IMR-90 (cell line): Measurements from ENCODE around the gene KDF1. TPM values are rescaled to one million over a fixed set of nuclear protein-coding genes. Genes with fewer than 3 reads are reported as not detected.
A peak's percentile ranks its signal among the peaks of the same experiment; 100 is the strongest.

Experiments used
- ATAC-seq: fragments of 200-7000 bp; cut with Tn5 transposase; 2 replicates; pipeline ENCODE4 v1.9.1; 2020; ENCODE audit warnings: low read depth, mild to moderate bottlenecking, moderate library complexity
- BruUV-seq: library from RNA; stranded (reverse); fragments of 400-500 nt; replicated peaks from 2 replicates; lab custom pipeline; 2021; lab: Mats Ljungman, UMichigan
- CTCF ChIA-PET: fragments of 300-600 bp; formaldehyde crosslinking; extraction: SDS; loops from one replicate; lab custom pipeline; 2021; ENCODE audit warnings: antibody characterized with exemption; lab: Yijun Ruan, JAX
- POLR2A ChIA-PET: fragments of 300-600 bp; sonication (Branson Sonifier 250); formaldehyde crosslinking; loops from one replicate; lab custom pipeline; 2022; ENCODE audit warnings: antibody characterized with exemption; ENCODE audit not compliant: unreplicated experiment; lab: Charles Lee
- DNase-seq: peaks from one replicate; pipeline ENCODE4 v3.0.0; 2013
- H2AFZ ChIP-seq: replicated peaks from 2 replicates; pipeline ENCODE3; 2013; ENCODE audit warnings: low read length, mild to moderate bottlenecking; ENCODE audit not compliant: poor library complexity
- H2AK5ac ChIP-seq: 2 replicates; pipeline ENCODE4 v1.6.1; 2013; ENCODE audit warnings: low read depth, low read length, inconsistent platforms
- H2AK9ac ChIP-seq: replicated peaks from 2 replicates; pipeline ENCODE3; 2013; ENCODE audit warnings: mild to moderate bottlenecking, low read depth, low read length, moderate library complexity; ENCODE audit not compliant: poor library complexity
- H2BK120ac ChIP-seq: 2 replicates; pipeline ENCODE4 v1.6.1; 2013; ENCODE audit warnings: low read depth, low read length, inconsistent platforms
- H2BK15ac ChIP-seq: 3 replicates; pipeline ENCODE4 v1.6.1; 2013; ENCODE audit warnings: low read depth, low read length, inconsistent platforms
- H2BK20ac ChIP-seq: 2 replicates; pipeline ENCODE4 v1.6.1; 2013; ENCODE audit warnings: low read depth, mild to moderate bottlenecking, inconsistent platforms, low read length, moderate library complexity
- H2BK5ac ChIP-seq: 2 replicates; pipeline ENCODE4 v1.6.1; 2013; ENCODE audit warnings: mild to moderate bottlenecking, low read depth, low read length, inconsistent platforms; ENCODE audit not compliant: poor library complexity, severe bottlenecking
- H3K14ac ChIP-seq: replicated peaks from 2 replicates; pipeline ENCODE4 v1.6.1; 2013; ENCODE audit warnings: low read depth, low read length, inconsistent platforms
- H3K18ac ChIP-seq: 2 replicates; pipeline ENCODE4 v1.6.1; 2013; ENCODE audit warnings: low read depth, low read length, control low read depth
- H3K23ac ChIP-seq: 2 replicates; pipeline ENCODE4 v1.6.1; 2013; ENCODE audit warnings: low read depth, low read length, inconsistent platforms
- H3K27ac ChIP-seq: 2 replicates; pipeline ENCODE4 v1.5.1; 2013; ENCODE audit warnings: mild to moderate bottlenecking, control low read depth, low read length; ENCODE audit not compliant: insufficient read depth
- H3K27me3 ChIP-seq: 2 replicates; pipeline ENCODE4 v1.6.1; 2013; ENCODE audit warnings: low read length; ENCODE audit not compliant: control insufficient read depth, insufficient read depth
- H3K36me3 ChIP-seq: 2 replicates; pipeline ENCODE4 v1.6.1; 2013; ENCODE audit warnings: low read length, mixed read lengths; ENCODE audit not compliant: control insufficient read depth, insufficient read depth
- H3K4ac ChIP-seq: 2 replicates; pipeline ENCODE4 v1.6.1; 2013; ENCODE audit warnings: low read depth, low read length, inconsistent platforms
- H3K4me1 ChIP-seq: 2 replicates; pipeline ENCODE4 v1.6.1; 2013; ENCODE audit warnings: low read length, mixed read lengths; ENCODE audit not compliant: control insufficient read depth, insufficient read depth
- H3K4me2 ChIP-seq: 2 replicates; pipeline ENCODE4 v1.6.1; 2013; ENCODE audit warnings: low read depth, mild to moderate bottlenecking, control low read depth, low read length, moderate library complexity
- H3K4me3 ChIP-seq: 2 replicates; pipeline ENCODE4 v1.5.1; 2013; ENCODE audit warnings: low read depth, mild to moderate bottlenecking, control low read depth, low read length, moderate library complexity; ENCODE audit not compliant: insufficient read depth
- H3K56ac ChIP-seq: 2 replicates; pipeline ENCODE4 v1.6.1; 2013; ENCODE audit warnings: low read length, inconsistent platforms; ENCODE audit not compliant: insufficient read depth; ENCODE audit errors: extremely low read depth
- H3K79me1 ChIP-seq, 2 experiments: 2 replicates each; pipeline ENCODE4 v1.6.1; 2013; ENCODE audit warnings: low read length in 2 of 2, inconsistent platforms in 1 of 2, low read depth in 1 of 2
- H3K9ac ChIP-seq: 2 replicates; pipeline ENCODE4 v1.6.1; 2013; ENCODE audit warnings: low read depth, low read length, control low read depth
- H3K9me1 ChIP-seq: 2 replicates; pipeline ENCODE4 v1.6.1; 2013; ENCODE audit warnings: low read length, inconsistent platforms; ENCODE audit not compliant: insufficient read depth
- H3K9me3 ChIP-seq: 2 replicates; pipeline ENCODE4 v1.6.1; 2013; ENCODE audit warnings: low read length; ENCODE audit not compliant: control insufficient read depth, insufficient read depth
- H4K20me1 ChIP-seq: 2 replicates; pipeline ENCODE4 v1.6.1; 2013; ENCODE audit warnings: low read length, inconsistent platforms; ENCODE audit not compliant: insufficient read depth
- H4K5ac ChIP-seq: 2 replicates; pipeline ENCODE4 v1.6.1; 2013; ENCODE audit warnings: mild to moderate bottlenecking, low read depth, low read length, control low read depth
- H4K8ac ChIP-seq, 2 experiments: 2 replicates each; pipeline ENCODE4 v1.6.1; 2013; ENCODE audit warnings: low read depth in 2 of 2, low read length in 2 of 2, control low read depth in 1 of 2, inconsistent platforms in 1 of 2
- H4K91ac ChIP-seq: 2 replicates; pipeline ENCODE4 v1.6.1; 2013; ENCODE audit warnings: low read depth, low read length, inconsistent platforms; ENCODE audit not compliant: insufficient read depth
- CEBPB ChIP-seq: IDR thresholded peaks from 2 replicates; pipeline ENCODE4 v1.6.1; 2012; ENCODE audit warnings: low read depth, low read length, improper control_type of control experiment
- RAD21 ChIP-seq: IDR thresholded peaks from 2 replicates; pipeline ENCODE4 v1.6.1; 2012; ENCODE audit warnings: low read length, improper control_type of control experiment
- WGBS, 2 experiments: methylation state at CpG; one replicate each; pipeline versions ENCODE4 v1.1.5 to v1.1.7; 2013; ENCODE audit warnings: missing lambda C conversion rate in 2 of 2; ENCODE audit not compliant: insufficient read length in 1 of 2; ENCODE audit errors: extremely low coverage in 2 of 2; 5-methylcytosine and 5-hydroxymethylcytosine counted together
- dilution Hi-C: fragments of 300-500 bp; cut with HindIII; formaldehyde crosslinking; loops from one replicate; pipeline ENCODE4 v1.14.3; 2018; ENCODE audit warnings: low sequenced_read_pairs; ENCODE audit not compliant: unreplicated experiment
- in situ Hi-C: fragments of 300-500 bp; cut with MboI; formaldehyde crosslinking; loops from 3 replicates; pipeline ENCODE4 v1.14.3; 2019; ENCODE audit warnings: low sequenced_read_pairs, inconsistent platforms, mixed read lengths
- intact Hi-C: fragments of 100-400 bp; cut with micrococcal nuclease; formaldehyde crosslinking; loops from 2 replicates; pipeline ENCODE4 v1.10.0; 2022
- polyA plus RNA-seq, 3 experiments: library from polyadenylated mRNA; depleted of rRNA; stranded (reverse); fragments of >200 nt; gene quantifications; 2 replicates each; pipeline ENCODE4 v1.2.3, GENCODE V29; 2012; ENCODE audit warnings: low replicate concordance in 1 of 3
- total RNA-seq: library from RNA; depleted of rRNA; stranded (reverse); fragments of >200 nt; gene quantifications from 2 replicates; pipeline ENCODE4 v1.2.3, GENCODE V29; 2012

The KDF1 gene
- total and polyA plus RNA-seq, 2 of the 4 experiments (the other 2 are of a cell fraction) = not detected

GRCh38 chr1:26910343-26911160, 49.7 kb downstream of the KDF1 start:
- no peak overlapping the region for H3K27ac ChIP-seq
- ChIA-PET POLR2A (no interaction called here), CTCF (no interaction called here)
- no peak overlapping the region for H3K4ac ChIP-seq
- no peak overlapping the region for H3K18ac ChIP-seq
- BruUV-seq = no TSS peak
- H3K36me3 ChIP-seq = no peaks in the 10 kb centered on the region
- no peak overlapping the region for H2AK9ac ChIP-seq
- H3K14ac ChIP-seq = no peak overlapping the region
- H3K9ac ChIP-seq = no peak overlapping the region
- H4K20me1 ChIP-seq = no peaks in the 10 kb centered on the region
- H3K9me1 ChIP-seq = no peaks in the 10 kb centered on the region
- no peaks in the 10 kb centered on the region for H3K9me3 ChIP-seq
- H3K4me2 ChIP-seq = no peak overlapping the region
- DNase-seq (no peak), ATAC-seq (no peak)
- dilution Hi-C loops (no loop called here), intact Hi-C loops (no loop called here), in situ Hi-C loops (no loop called here)
- H2BK15ac ChIP-seq = no peak overlapping the region
- H3K56ac ChIP-seq = no peak overlapping the region
- no peaks in the 10 kb centered on the region for H3K79me1 ChIP-seq
- WGBS, 2 experiments = 63% methylated on average over 1 of the region's 4 CpGs; no CpG with 5 or more reads in 1 of the 2 experiments
- no peak overlapping the region for H2AFZ ChIP-seq
- no peak overlapping the region for H2BK120ac ChIP-seq
- H2BK20ac ChIP-seq = no peak overlapping the region
- no peak overlapping the region for H3K23ac ChIP-seq
- H4K91ac ChIP-seq = no peak overlapping the region
- peaks cover 20% of the 10 kb centered on the region for H3K27me3 ChIP-seq
- H2BK5ac ChIP-seq = no peak overlapping the region
- H3K4me1 ChIP-seq = no peaks in the 10 kb centered on the region
- TF ChIP-seq CEBPB (0 out of 2 replicates have a peak, but pooled peaks have one; percentile 23), RAD21 (no peak)
- no peak overlapping the region for H2AK5ac ChIP-seq
- H4K8ac ChIP-seq = no peak overlapping the region
- H4K5ac ChIP-seq = no peak overlapping the region
- H3K4me3 ChIP-seq = no peak overlapping the region
